ENCODE results near the gene TM9SF2. TPM values are rescaled to one million over a fixed set of nuclear protein-coding genes. Genes with fewer than 3 reads are reported as not detected.

Gene TM9SF2
- total RNA-seq, 1 donor from 2014 or later, result 57.8 TPM

Other genes with a start within 250 kb of the TM9SF2 start
- 5.9 and 6.3 TPM in 2 replicates for gene GPR18, start 243.1 kb upstream of the TM9SF2 start, total RNA-seq
- 36.8 and 37.1 TPM in 2 replicates for gene GPR183, start 194.1 kb upstream of the TM9SF2 start, total RNA-seq
- 2.6 and 3.5 TPM in 2 replicates for gene CLYBL, start 105.2 kb downstream of the TM9SF2 start, total RNA-seq